Activated T-helper 9 cell treated with anti-CD3 and anti-CD28 coated beads, Interleukin-2, amount 50 U/mL, for 16 hours (primary cell): ENCODE data around the gene ARHGEF11.
"Not testable (repeated sequence)": the region's sequence is repeated elsewhere in the genome, so short reads cannot be mapped to it uniquely, and the experiment has no call there.

Source experiments
- DNase-seq: peaks from one replicate; pipeline ENCODE4 v3.0.0-alpha.2; 2020; ENCODE audit warnings: low read depth

The ARHGEF11 gene

GRCh38 chr1:157045250-157046218 is at the start of gene ARHGEF11:
TSS of gene ARHGEF11 (minus strand) at chr1:157045742. CDS start at chr1:157044330, 1,412 bp downstream.
- DNase-seq, result no peak

DNA sequence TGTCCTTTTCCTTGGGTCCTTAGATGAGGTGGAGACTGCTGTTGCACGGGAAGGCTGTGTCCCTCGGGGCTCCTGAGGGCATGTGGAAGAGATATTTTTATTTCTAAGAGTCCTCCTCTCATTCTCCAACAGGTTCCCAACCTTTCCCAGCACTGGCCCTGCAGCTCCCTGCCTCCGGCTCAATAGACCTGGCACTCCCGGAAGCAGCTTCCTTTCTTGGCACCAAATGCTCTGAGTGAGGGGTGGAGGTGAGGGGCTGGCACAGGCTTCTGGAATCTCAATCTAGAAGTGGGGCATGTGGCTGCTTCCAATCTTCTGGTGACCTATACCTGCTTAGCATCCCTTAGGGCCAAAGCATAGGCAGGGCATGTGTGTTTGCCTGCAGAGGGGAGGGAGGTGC is 49.5 kb upstream of the ARHGEF11 start:
- no peak for DNase-seq

- no peak for DNase-seq
Observed at GRCh38 chr1:157092831-157093230, 47.3 kb upstream of the ARHGEF11 start.

- DNase-seq, result no peak
Observed at GRCh38 chr1:157091668-157092273, 46.2 kb upstream of the ARHGEF11 start.

- DNase-seq, result no peak
Observed at GRCh38 chr1:157091186-157091585, 45.6 kb upstream of the ARHGEF11 start.

DNA sequence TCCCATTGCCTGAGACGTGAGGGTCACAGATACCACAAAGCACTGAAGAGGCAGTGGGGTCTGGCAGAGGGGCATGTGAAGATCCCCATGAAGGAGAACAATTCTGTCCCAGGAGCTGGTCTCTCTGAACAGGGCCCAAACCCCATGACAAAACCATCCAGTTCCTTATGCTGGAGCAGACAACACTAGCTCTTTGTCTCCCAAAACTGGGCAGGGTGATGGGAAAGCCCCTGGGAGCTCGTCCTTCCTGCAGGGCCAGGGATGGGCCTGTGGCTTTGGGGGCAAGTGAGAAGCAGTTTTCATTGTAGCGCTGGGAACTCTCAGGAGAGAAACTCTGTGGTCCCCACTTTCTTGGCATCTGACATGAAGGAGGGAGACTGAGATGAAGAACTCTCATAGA is 45.2 kb upstream of the ARHGEF11 start:
- DNase-seq, result no peak

DNA sequence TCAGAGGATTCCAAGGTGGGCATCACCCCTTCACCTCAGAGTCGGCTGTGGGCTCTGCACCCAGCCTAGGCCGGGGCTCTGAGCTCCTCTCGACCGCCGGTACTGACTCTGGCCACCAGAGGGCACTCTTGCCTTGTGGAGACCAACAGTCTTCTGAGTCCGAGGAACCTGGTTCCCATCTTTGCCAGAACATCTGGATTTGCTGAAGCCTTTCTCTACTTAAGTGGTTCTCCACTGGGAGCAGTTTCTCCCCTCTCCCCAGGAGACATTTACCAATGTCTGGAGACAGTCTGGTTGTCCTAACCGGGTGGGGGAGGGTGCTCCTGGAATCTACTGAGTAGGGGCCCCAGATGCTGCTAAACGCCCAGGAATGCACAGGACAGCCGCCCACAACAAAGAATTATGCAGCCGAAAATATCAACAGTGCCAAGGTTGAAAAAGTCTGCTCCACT is 44.7 kb upstream of the ARHGEF11 start:
- DNase-seq, result peak; percentile 78

- no peak for DNase-seq
Observed at GRCh38 chr1:157089789-157090188, 44.2 kb upstream of the ARHGEF11 start.

DNA sequence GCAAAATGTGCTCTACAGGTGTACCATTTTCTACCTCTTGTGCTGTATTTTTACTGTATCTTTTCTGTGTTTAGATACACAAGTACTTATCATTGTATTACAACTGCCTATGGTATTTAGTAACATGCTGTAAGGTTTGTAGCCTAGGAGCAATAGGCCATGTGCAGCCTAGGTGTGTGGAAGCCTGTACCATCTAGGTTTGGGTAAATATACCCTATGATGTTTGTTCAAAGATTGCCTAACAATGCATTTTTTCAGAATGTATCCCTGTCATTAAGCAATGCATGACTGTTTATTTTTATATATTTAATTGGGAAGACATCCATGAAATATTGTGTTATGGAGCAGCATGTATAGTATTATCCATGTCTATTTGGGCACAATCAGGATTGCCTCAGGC is 43.1 kb upstream of the ARHGEF11 start:
- DNase-seq, result no peak

- no peak for DNase-seq
Observed at GRCh38 chr1:157087030-157087429, 41.5 kb upstream of the ARHGEF11 start.

GRCh38 chr1:157086299-157086698 is 40.8 kb upstream of the ARHGEF11 start:
- no peak for DNase-seq

DNA sequence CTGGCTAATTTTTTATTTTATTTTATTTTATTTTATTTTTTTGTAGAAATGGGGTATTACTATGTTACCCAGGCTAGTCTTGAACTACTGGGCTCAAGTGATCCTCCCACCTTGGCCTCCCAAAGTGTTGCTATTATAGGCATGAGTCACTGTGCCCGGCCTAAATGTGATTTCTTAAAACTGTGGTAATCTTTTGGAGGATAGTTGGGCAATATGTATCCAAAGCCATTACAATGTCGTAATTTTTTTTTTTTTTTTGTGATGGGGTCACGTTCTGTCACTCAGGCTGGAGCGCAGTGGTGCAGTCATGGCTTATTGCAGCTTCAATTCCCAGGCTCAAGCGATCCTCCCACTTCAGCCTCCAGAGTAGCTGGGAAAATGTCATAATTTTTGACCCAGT is 39.9 kb upstream of the ARHGEF11 start:
- no peak for DNase-seq

GRCh38 chr1:157084720-157085119 is 39.2 kb upstream of the ARHGEF11 start:
- no peak for DNase-seq

DNA sequence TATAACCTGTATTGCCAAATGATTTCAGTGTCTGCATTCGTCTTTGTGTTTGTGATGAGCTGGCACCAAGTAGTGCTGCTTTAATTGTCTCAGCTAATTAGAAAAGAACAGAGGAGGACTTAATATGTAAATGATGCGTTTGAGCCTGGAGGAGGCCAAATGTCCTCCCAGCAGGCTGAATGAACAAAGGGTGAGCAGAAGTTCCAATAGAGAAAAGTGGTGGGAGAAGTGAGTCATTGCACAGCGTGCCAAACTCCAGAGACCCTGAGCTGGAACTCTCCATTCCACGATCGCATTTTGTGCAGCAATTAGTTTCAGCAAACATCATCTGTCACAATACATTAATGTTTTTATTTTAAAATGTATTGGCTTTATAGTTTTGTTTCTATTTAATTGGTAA is 36.2 kb upstream of the ARHGEF11 start:
- no peak for DNase-seq

DNA sequence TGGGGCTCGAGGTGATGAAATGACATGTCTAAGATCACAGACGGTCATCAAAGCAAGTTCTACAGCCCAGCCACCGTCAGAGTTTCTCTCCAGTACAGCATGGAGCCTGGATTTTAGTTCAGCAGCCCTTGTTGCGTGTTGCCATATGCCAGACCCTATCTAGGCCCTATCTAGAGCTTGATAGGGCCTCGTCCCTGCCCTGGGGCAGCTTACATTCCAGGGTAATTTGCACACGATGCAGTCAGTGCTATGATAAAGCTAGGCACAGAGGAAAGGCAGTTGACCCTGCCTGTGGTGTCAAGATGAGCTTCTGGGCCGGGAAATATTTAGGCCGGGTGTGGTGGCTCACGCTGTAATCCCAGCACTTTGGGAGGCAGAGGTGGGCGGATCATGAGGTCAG is 35.2 kb upstream of the ARHGEF11 start:
- DNase-seq, result no peak

GRCh38 chr1:157077394-157077793 is 31.9 kb upstream of the ARHGEF11 start:
- DNase-seq, result no peak

DNA sequence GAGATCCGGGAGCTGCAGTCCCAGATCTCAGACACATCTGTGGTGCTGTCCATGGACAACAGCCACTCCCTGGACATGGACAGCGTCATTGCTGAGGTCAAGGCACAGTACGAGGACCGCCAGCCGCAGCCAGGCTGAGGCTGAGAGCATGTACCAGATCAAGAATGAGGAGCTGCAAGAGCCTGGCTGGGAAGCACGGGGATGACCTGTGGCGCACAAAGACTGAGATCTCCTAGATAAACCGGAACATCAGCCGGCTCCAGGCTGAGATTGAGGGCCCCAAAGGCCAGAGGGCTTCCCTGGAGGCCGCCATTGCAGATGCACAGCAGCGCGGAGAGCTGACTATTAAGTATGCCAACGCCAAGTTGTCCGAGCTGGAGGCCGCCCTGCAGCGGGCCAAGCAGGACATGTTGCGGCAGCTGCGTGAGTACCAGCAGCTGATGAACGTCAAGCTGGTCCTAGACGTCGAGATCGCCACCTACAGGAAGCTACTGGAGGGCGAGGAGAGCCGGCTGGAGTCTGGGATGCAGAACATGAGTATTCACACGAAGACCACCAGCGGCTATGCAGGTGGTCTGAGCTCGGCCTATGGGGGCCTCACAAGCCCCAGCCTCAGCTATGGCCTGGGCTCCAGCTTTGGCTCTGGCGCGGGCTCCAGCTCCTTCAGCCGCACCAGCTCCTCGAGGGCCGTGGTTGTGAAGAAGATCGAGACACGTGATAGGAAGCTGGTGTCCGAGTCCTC is 28.6 kb upstream of the ARHGEF11 start:
- no peak for DNase-seq

GRCh38 chr1:157069601-157070000 is 24.1 kb upstream of the ARHGEF11 start:
- DNase-seq, result no peak

- DNase-seq, result not testable (repeated sequence)
Observed at GRCh38 chr1:157059241-157059640, 13.7 kb upstream of the ARHGEF11 start.

DNA sequence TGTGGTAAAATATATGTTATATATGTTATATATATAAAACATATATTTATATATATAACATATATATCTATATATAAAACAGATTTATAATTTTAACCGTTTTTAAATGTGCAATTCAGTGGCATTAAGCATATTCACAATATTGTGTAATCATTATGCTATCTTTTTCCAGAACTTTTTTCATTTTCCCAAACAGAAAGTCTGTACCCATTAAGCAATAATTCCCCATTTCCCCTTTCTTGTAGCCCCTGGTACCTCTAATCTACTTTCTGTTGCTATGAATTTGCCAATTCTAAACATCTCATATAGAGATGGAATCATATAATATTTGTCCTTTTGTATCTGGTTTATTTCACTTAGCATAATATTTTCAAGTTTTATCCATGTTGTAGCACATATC is 10.7 kb upstream of the ARHGEF11 start:
- no peak for DNase-seq

DNA sequence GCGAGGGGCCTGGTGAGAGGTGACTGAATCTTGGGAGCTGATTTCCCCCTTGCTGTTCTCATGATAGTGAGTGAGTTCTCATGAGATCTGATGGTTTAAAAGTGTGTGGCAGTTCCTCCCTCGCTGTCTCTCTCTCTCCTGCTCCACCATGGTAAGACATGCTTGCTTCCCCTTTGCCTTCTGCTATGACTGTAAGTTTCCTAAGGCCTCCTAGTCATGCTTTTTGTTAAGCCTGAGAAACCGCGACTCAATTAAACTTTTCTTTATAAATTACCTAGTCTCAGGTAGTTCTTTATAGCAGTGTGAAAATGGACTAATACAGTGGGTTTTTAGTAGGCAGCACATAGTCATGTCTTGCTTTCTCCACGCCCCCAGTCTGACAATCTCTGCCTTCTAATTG is 10.2 kb upstream of the ARHGEF11 start:
- not testable (repeated sequence) for DNase-seq

DNA sequence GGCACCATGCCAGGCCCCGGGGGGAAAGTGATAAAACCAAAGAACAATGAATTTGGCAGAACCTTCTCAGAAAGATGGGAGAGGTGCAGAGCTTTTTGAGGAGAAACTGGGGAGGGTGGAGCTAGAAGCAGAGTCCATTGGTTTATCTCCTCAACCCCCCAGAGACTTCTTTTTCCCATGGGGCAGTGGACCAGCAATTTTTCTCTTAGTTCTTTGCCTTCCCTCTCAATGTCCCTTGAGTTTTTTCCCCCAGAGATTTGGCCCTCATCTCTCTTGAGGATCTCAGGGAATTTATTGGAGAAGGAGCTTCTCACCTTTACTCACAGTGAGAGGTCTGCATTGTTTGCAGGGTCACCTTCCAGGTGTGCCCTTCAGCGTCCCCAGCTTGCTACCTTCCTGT is 5.3 kb upstream of the ARHGEF11 start:
- no peak for DNase-seq

DNA sequence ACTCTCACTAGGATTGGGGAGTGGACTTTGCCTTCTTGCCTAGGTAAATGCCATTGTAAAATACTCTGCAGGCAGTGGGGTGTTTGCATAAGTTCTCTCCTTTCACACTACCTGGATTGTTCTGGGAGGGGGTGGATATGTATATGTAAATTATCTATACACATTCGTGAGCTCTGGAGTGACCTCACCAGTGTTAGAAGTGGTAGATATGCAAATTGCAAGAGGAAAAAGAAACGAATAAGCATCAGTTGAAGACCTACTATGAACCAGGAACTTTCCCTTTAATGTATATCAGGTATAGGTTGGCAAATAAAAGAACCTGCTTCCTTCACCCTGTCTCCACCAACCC is 1.5 kb upstream of the ARHGEF11 start:
- no peak for DNase-seq
